Mesodermal cell (in vitro differentiated cells): ENCODE measurements around the gene AK9.

ENCODE experiments used
- H3K27ac ChIP-seq: 2 replicates; pipeline ENCODE4 v1.7.0; 2013; ENCODE audit warnings: mild to moderate bottlenecking, low read depth, low read length, moderate library complexity; ENCODE audit not compliant: severe bottlenecking
- H3K36me3 ChIP-seq: 2 replicates; pipeline ENCODE4 v1.7.1; 2013; ENCODE audit warnings: mild to moderate bottlenecking, low read length, moderate library complexity; ENCODE audit not compliant: control insufficient read depth, insufficient read depth
- H3K4me1 ChIP-seq: one replicate; pipeline ENCODE4 v1.7.1; 2013; ENCODE audit warnings: mild to moderate bottlenecking, low read length; ENCODE audit not compliant: insufficient read depth, control insufficient read depth, poor library complexity, severe bottlenecking
- H3K4me3 ChIP-seq: 2 replicates; pipeline ENCODE4 v1.7.0; 2013; ENCODE audit warnings: low read length, control low read depth, mild to moderate bottlenecking; ENCODE audit not compliant: insufficient read depth, poor library complexity, severe bottlenecking; ENCODE audit errors: extremely low read depth
- H3K9me3 ChIP-seq: 2 replicates; pipeline ENCODE4 v1.7.1; 2013; ENCODE audit warnings: mild to moderate bottlenecking, low read length, moderate library complexity; ENCODE audit not compliant: control insufficient read depth
- WGBS, 2 experiments: methylation state at CpG; one replicate each; pipeline ENCODE4 v1.1.5; 2013; ENCODE audit warnings: missing lambda C conversion rate in 2 of 2; ENCODE audit not compliant: insufficient coverage in 2 of 2; 5-methylcytosine and 5-hydroxymethylcytosine counted together

The AK9 gene

DNA sequence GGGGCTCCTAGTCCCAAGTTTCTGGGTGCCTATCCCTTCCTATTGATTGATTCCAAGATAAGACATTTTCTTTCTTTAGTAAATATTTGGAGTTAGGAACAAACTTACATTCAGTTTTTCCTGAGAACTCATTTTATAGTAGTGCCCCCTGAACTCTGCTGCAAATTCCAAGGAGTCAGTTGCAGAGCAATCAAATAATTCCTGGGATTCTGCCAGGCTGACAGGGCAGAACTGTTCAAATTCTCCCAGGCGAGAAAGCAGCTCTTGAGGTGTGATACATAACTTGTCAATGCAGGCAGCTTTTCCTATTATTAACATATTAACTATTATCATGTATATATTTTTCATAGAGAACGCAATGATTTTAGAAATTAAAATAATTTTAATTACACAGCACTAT lies 192.1 kb downstream of the AK9 start:
- no CpG with 5 or more reads among the region's 2 CpGs for WGBS, 2 experiments
- H3K9me3 ChIP-seq: no peaks in the 10 kb centered on the region
- H3K27ac ChIP-seq: no peak overlapping the region
- no peak overlapping the region for H3K4me3 ChIP-seq
- no peaks in the 10 kb centered on the region for H3K36me3 ChIP-seq
- no peaks in the 10 kb centered on the region for H3K4me1 ChIP-seq

- H3K4me1 ChIP-seq: no peaks in the 10 kb centered on the region
- H3K27ac ChIP-seq: no peak overlapping the region
- H3K9me3 ChIP-seq: no peaks in the 10 kb centered on the region
- H3K36me3 ChIP-seq: no peaks in the 10 kb centered on the region
- H3K4me3 ChIP-seq: no peak overlapping the region
- WGBS, 2 experiments: 84 to 100% methylated on average over 1 of the region's 4 CpGs
Observed at GRCh38 chr6:109498052-109498451, 192.9 kb downstream of the AK9 start.

GRCh38 chr6:109496036-109496772 lies 194.8 kb downstream of the AK9 start:
- Histone ChIP-seq H3K27ac (no peak overlapping the region), H3K36me3 (no peaks in the 10 kb centered on the region), H3K4me1 (no peaks in the 10 kb centered on the region), H3K4me3 (no peak overlapping the region), H3K9me3 (no peaks in the 10 kb centered on the region)
- WGBS, 2 experiments: 88 to 95% methylated on average over 8 to 9 of the region's 9 CpGs

DNA sequence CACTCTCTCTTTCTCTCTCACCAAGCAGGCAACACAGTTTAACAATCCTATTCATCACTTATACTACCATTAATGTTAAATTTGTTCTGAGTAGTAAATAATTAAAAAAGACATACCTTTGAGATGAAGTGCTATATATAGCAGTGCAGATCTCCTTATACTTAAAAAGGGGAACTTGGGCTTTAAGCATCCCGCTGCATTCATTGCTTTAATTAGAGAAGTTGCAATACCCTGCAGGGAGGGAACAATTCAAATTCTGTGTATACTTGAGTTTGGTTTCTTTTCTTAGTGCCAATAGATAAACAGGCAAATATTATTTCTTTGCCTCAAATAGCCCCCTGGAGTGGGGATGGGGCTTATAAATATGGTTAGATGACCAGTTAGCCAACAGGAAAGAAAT lies 197.1 kb downstream of the AK9 start:
- Histone ChIP-seq H3K27ac (no peak overlapping the region), H3K4me3 (no peak overlapping the region), H3K36me3 (no peaks in the 10 kb centered on the region), H3K4me1 (no peaks in the 10 kb centered on the region), H3K9me3 (no peaks in the 10 kb centered on the region)
- WGBS, 2 experiments: no CpG with 5 or more reads among the region's 1 CpG

DNA sequence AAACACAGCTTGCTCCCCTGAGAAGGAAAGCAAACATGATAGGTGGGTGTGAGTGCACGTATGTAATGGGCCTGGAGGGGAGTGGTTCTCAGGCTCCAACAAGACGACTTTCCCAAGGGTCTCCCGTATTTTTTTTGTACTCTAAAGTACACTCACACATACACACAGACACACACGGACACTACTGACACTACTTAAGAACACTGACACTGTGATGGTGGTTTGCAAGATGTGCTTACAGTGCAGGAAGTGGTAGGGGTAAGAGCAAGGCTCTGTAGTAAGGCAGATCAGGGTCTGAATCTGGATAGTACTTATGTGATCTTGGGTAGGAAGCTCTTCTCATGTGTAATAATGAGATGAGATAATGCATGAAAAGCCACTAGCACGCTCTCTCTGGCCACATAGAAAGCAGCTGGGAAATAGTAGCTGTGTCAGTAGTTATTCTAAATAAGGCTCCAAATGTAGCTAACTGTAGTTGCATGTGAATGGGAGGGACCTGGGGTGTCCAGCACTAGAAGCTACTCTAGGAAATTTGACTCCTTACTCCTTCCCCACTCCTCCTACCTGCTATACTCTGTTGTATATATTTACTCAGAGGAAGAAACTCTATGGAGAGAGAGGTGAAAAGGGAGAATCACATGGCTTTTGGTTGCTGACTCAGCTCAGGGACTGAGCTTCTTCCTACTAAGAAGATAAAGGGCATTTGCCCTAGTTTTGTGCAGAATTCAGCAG lies 199.6 kb downstream of the AK9 start:
- 100% methylated on average over 2 of the region's 5 CpGs; no CpG with 5 or more reads in 1 of the 2 experiments for WGBS, 2 experiments
- Histone ChIP-seq H3K36me3 (no peaks in the 10 kb centered on the region), H3K27ac (no peak overlapping the region), H3K4me3 (no peak overlapping the region), H3K4me1 (no peaks in the 10 kb centered on the region), H3K9me3 (no peaks in the 10 kb centered on the region)

GRCh38 chr6:109490713-109491112 lies 200.3 kb downstream of the AK9 start:
- Histone ChIP-seq H3K4me1 (no peaks in the 10 kb centered on the region), H3K36me3 (no peaks in the 10 kb centered on the region), H3K27ac (no peak overlapping the region), H3K4me3 (no peak overlapping the region), H3K9me3 (no peaks in the 10 kb centered on the region)
- WGBS, 2 experiments: 0% methylated on average over 1 of the region's 2 CpGs; no CpG with 5 or more reads in 1 of the 2 experiments

GRCh38 chr6:109488001-109488400 lies 203.0 kb downstream of the AK9 start:
- Histone ChIP-seq H3K27ac (no peak overlapping the region), H3K4me1 (no peaks in the 10 kb centered on the region), H3K4me3 (no peak overlapping the region), H3K36me3 (no peaks in the 10 kb centered on the region), H3K9me3 (no peaks in the 10 kb centered on the region)

DNA sequence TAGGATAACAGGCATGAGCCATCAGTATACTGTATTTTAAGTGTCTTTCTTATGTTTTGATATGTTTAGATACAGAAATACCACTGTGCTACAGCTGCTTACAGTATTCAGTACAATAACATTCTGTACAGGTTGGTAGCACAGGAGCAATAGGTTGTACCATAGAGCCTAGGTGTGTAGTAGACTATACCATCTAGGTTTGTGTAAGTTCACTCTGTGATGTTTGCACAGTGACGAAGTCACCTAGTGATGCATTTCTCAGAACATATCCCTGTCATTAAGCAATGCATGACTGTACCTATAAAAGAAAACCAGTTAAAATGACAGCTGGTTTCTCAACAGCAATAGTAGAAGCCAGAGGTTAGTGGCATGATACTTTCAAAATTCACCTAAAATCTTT lies 204.9 kb downstream of the AK9 start:
- Histone ChIP-seq H3K9me3 (no peaks in the 10 kb centered on the region), H3K27ac (no peak overlapping the region), H3K4me1 (no peaks in the 10 kb centered on the region), H3K4me3 (no peak overlapping the region), H3K36me3 (peaks cover 8% of the 10 kb centered on the region)
- WGBS, 2 experiments: no CpG with 5 or more reads among the region's 1 CpG

- Histone ChIP-seq H3K4me1 (no peaks in the 10 kb centered on the region), H3K9me3 (no peaks in the 10 kb centered on the region), H3K36me3 (peaks cover 15% of the 10 kb centered on the region), H3K4me3 (no peak overlapping the region), H3K27ac (no peak overlapping the region)
- 57 to 71% methylated on average over 1 of the region's 3 CpGs for WGBS, 2 experiments
Observed at GRCh38 chr6:109485266-109485935, 205.6 kb downstream of the AK9 start.

GRCh38 chr6:109484122-109484521 lies 206.9 kb downstream of the AK9 start:
- Histone ChIP-seq H3K36me3 (peaks cover 25% of the 10 kb centered on the region), H3K27ac (no peak overlapping the region), H3K4me3 (peak overlapping the region; percentile 33), H3K9me3 (no peaks in the 10 kb centered on the region), H3K4me1 (peaks cover 5% of the 10 kb centered on the region)
- WGBS, 2 experiments: 100% methylated on average over 2 of the region's 3 CpGs

GRCh38 chr6:109483735-109484057 lies 207.3 kb downstream of the AK9 start:
- peaks cover 7% of the 10 kb centered on the region for H3K4me1 ChIP-seq
- H3K4me3 ChIP-seq: peak overlapping the region; percentile 33
- no CpG with 5 or more reads among the region's 6 CpGs for WGBS, 2 experiments

More at GRCh38 chr6:109483735-109484057, 207.3 kb downstream of the AK9 start:
- H3K36me3 ChIP-seq: peaks cover 29% of the 10 kb centered on the region
- no peaks in the 10 kb centered on the region for H3K9me3 ChIP-seq
- H3K27ac ChIP-seq: no peak overlapping the region
